Measurements from ENCODE around the gene LUC7L2.

- TF ChIP-seq POLR2AphosphoS5 (IDR thresholded peaks at IDR 0.05; ENCODE audit: insufficient read depth in 1 of 2, low read depth in 1 of 2) (no peak), CTCF (IDR thresholded peaks at IDR 0.05) (no peak)
Measured at GRCh38 chr7:139345042-139345441, 14.7 kb upstream of the LUC7L2 start.
